HG03097 (cell line): ENCODE results near the gene ARID1B.

ENCODE experiments used
- ATAC-seq: cut with Tn5 transposase; IDR thresholded peaks from one replicate; pipeline ENCODE4 v1.9.1; 2021; ENCODE audit not compliant: unreplicated experiment, low FRiP score

ARID1B gene

DNA sequence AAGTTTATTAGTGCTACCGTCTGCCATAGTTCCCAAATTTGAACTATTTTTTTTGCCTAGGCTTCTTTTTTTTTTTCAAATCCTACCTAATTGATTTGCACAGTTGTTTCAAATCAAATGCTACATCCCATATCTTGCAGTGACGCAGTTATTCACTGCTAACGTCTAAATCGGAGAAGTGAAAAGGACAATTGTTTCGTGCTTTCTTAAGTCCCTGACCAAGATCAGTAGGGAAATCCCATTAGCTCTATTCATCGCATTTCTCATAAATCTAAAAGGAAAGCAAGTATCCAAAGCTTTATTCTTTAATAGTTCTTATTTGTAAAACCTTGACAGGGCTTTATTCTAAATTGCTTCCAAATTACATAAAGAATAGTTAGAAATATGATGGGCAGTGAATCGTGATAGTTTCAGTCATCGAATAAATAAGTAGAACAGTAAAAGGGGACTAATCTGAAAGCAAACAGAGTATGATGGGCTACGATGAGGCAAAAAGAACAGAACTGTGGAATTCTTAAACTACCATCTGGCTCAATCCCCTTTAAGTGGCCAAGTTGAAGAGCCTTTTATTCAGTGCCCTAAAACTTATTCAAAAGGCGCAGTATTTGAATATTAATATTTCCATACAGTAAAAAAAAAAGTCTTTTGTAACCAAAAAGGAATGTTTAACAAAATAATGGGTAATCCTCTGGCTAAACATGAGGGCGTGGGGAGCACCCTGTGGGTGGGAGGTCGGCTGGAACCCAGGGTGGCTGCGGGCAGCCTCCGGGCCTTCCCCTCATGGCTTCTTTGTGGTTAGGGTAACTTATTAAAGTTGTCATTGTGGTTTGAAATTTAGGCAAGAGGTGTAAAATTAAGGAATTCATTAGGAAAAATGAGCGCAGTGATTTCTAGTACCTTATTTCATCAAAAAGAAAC, 3.0 kb upstream of the ARID1B start:
- ATAC-seq = no peak

- no peak for ATAC-seq
These were observed 2.2 kb upstream of the ARID1B start for GRCh38 chr6:156774863-156775405.

DNA sequence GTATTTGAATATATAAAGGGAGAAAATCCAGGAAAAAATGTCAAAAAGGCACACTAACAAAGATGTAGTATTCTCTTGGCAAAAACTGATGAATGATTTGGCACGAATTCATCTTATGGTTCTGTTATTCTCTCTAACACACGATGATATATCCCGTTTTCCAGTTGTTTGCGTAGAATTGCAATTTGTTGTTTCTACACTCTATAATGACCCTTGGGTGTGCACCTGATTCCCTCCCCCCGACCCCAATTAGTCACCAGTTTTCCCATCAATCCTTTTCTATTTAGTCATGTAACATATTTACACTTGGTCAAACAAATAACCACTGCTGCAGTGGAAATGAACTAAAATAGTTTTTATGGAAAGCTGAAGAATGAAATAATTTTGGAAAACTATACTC, 1.5 kb upstream of the ARID1B start:
- ATAC-seq = no peak

GRCh38 chr6:156776470-156776839, 723 bp upstream of the ARID1B start:
- ATAC-seq = no peak

DNA sequence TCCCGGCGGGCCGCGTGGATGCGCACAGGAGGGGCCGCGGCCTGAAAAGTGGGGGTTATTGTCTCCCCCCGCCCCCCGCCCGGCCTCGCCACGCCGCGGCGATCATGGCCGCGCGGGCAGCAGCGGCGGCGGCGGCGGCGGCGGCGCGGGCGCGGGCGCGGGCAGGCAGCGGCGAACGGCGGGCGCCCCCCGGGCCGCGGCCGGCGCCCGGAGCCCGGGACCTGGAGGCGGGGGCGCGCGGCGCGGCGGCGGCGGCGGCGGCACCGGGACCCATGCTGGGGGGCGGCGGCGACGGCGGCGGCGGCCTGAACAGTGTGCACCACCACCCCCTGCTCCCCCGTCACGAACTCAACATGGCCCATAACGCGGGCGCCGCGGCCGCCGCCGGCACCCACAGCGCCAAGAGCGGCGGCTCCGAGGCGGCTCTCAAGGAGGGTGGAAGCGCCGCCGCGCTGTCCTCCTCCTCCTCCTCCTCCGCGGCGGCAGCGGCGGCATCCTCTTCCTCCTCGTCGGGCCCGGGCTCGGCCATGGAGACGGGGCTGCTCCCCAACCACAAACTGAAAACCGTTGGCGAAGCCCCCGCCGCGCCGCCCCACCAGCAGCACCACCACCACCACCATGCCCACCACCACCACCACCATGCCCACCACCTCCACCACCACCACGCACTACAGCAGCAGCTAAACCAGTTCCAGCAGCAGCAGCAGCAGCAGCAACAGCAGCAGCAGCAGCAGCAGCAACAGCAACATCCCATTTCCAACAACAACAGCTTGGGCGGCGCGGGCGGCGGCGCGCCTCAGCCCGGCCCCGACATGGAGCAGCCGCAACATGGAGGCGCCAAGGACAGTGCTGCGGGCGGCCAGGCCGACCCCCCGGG, 637 bp downstream of the ARID1B start:
- no peak for ATAC-seq

DNA sequence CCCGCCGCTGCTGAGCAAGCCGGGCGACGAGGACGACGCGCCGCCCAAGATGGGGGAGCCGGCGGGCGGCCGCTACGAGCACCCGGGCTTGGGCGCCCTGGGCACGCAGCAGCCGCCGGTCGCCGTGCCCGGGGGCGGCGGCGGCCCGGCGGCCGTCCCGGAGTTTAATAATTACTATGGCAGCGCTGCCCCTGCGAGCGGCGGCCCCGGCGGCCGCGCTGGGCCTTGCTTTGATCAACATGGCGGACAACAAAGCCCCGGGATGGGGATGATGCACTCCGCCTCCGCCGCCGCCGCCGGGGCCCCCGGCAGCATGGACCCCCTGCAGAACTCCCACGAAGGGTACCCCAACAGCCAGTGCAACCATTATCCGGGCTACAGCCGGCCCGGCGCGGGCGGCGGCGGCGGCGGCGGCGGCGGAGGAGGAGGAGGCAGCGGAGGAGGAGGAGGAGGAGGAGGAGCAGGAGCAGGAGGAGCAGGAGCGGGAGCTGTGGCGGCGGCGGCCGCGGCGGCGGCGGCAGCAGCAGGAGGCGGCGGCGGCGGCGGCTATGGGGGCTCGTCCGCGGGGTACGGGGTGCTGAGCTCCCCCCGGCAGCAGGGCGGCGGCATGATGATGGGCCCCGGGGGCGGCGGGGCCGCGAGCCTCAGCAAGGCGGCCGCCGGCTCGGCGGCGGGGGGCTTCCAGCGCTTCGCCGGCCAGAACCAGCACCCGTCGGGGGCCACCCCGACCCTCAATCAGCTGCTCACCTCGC, 1.5 kb downstream of the ARID1B start:
- ATAC-seq = no peak

DNA sequence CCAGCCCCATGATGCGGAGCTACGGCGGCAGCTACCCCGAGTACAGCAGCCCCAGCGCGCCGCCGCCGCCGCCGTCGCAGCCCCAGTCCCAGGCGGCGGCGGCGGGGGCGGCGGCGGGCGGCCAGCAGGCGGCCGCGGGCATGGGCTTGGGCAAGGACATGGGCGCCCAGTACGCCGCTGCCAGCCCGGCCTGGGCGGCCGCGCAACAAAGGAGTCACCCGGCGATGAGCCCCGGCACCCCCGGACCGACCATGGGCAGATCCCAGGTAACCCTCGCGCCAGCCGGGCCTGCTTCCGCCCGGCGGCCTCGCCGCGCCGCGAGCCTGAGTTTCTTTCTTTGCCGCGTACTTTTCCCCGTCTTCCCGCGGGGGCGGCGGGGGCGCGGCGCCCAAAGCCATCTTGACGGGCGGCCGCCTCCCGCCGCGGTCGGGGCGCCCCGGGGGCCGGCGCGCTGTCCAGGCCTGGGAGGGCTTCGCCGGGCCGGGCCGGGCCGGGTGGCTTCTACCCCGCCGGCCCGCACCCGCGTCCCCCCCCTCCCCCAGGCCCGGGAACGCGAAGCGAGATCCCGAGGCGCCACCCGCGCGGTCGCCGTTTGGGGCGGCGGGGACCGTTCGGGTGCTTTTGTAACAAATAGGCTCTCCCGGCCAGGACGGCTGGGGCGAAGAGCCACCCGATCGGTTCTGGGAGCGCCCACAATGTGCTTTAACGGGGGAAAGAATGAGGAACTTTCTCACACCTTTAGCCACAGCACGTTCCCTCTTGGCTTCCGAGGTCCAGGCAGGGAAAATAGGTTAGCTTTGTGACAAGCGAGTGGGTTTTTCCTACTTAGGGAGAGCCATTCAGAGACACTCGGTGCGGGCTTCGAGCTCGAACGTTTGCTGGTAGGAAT, 2.3 kb downstream of the ARID1B start:
- ATAC-seq = no peak

DNA sequence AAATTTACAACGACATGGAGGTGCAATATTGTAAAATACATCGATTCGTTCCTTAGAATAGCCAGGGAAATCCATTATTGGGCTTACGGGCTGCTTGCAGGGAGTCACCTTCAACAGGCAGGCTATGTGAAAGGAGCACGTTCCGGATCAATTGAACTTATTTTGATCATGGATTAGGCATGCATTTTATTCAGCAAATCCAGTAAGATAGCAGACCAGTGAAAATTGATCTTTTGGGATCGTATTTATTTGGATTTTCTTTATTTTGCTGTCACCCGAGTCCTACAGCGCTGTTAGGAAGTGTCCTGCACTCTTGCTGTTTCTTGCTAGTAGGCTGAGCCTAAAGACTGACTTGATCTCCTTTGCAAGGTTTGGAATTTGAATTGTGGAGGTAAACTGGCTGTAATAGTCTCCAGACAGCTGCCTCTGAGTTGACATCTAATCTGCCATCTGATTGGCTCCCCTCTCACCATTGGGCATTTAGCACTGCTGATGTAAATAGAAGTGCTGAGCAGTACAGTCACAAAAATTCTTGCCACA, 3.0 kb downstream of the ARID1B start:
- peak; percentile 39 for ATAC-seq

- ATAC-seq = no peak
These were observed 4.0 kb downstream of the ARID1B start for GRCh38 chr6:156780962-156781853.

- ATAC-seq = no peak
These were observed 4.9 kb downstream of the ARID1B start for GRCh38 chr6:156781861-156782631.

DNA sequence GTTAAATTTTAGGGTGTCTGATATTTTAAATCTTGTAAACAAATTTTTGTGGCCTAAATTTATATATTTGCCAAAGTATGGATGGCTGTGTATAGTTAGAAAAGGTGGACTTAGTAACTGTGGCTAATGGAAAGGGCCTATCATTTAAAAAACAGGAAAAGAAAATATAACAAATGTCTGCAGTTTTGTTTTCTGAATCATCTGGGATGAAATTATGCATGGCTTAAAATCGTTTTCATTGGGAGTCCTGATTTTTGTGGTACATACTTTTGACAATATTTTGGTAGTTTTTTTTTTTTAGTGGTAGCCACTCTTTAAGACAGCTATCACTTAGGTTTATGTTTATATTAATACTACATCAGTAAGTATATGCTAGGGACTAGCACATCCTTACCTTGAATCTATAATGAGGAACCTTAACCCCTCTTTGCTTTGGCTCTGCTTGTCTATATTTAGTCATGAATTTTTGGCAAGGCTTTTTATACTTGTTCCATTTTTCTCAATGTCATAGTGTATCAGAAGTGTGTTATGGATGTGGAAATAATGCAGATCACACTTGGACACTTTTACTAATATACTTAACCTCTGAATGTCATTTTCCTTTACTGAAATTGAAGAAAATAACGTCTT, 5.6 kb downstream of the ARID1B start:
- no peak for ATAC-seq

DNA sequence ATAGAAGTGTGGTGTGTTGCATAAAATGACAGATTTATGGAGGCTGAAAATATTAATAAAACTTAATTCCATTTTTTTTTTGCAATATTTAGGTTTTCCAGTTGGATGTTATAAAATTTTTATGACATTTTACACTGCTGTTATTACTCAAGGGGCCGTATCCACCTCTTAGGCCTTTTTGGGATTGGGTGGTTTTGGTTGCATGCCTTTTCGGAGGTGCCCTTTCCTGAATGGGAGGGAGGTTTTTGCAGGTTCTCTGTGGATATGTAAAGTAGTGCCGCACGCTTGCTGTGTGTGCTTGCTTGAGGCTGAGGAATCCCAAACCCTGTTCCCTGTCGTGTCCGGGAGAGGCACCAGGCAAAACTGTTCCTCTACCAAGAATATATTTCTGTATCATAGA, 6.8 kb downstream of the ARID1B start:
- no peak for ATAC-seq

- ATAC-seq = no peak
These were observed 9.5 kb downstream of the ARID1B start for GRCh38 chr6:156786652-156787051.

DNA sequence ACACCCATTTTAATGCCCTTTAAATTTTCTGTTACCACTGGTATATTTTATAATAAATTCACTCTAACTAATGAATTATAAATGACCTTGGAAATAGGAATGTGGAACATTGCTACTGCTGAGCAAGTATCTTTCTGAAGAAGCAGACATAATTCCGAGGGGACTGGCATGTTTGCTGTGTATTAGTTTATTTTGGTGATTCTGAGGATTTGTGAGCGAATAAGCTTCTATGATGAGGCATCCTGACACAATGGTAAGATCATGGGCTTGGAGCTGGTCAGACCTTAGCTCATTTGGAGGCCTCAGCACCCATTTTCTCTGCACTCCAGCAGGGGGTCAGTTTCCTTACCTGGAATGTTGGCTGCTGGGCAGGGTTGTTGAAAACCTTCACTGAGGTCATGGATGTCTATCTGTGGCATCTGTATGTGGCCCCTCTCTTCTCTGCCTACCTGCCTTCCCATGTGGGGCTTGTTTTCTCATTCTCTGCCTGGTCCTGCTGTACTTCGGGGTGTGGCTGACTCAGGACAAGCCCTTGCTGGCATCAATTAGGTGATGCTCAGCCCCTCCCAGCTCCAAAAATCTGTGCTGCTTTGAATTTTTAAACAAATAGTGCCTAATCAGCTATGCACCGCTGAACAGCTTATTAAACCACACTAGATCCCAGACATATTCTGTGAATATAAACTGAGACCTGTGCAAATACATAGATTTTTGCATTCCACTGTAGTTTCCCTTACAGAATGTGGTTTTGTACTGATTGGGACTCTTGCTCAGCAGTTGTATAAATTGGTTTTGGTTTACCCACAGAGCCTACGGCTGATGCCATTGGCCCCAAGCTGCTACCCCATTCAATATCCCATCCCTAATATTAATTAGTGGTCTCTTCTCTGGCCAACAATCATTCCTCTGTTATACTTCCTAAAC, 10.7 kb downstream of the ARID1B start:
- ATAC-seq = no peak

DNA sequence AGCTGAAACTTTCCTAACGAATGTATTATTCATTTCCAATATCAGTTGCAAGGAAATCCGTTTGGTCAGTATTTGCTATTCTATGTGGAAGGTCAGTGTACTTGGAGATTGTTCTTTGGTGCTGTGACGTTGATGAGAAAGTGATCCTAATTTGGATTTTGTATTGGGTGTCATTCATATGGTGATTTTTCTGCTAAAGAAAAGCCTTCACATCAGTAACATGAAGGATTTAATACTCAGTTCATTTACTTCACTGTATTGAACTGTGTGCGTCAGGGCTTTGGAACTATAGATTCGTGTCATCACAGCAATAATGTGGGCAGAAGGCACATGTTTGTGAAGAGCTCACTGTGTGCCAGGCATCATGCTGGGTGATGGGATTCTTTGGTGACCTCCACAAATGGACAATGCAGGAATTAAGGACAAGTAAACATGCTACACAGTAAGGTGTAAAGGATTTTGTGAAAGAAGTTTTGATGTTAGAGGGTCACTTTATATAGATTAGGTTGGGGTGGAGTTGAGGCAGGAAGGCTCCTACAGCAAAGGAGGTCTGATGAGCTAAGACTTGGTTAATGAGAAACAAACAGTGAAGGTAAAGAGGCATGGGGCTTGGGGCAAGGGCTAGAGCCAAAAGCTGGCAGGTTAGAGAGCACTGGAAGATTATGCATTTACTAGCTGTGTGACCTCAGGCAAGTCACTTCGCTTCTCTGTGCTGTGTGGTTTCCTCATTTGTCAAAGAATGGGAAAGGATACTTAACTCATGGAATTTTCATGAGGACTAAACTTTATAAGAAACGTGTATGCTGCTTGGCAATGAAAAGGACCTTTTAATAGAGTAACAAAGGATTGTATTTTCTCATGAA, 12.1 kb downstream of the ARID1B start:
- no peak for ATAC-seq
